Cardiac septum (tissue), 1 donor: ENCODE data around the gene CCDC152. TPM values are rescaled to one million over a fixed set of nuclear protein-coding genes. Genes with fewer than 3 reads are reported as not detected.
"Not testable (repeated sequence)": the region's sequence is repeated elsewhere in the genome, so short reads cannot be mapped to it uniquely, and the experiment has no call there.

Experiments used
- DNase-seq: peaks from one replicate; pipeline ENCODE4 v3.0.0-alpha.2; 2020; ENCODE audit warnings: low spot score
- intact Hi-C: fragments of 100-400 bp; cut with DNase I; formaldehyde crosslinking; loops from one replicate; pipeline ENCODE4 v1.14.0; 2022
- long read RNA-seq: library from polyadenylated mRNA; unstranded; transcript quantifications from one replicate; pipeline ENCODE4 v2.0.0, GENCODE V29; 2021
- total RNA-seq: library from RNA; stranded (reverse); fragmentation: NEBNext Ultra II Directional; extraction: Animal tissue kit (Norgen Biotek cat#: 25700); gene quantifications from one replicate; pipeline ENCODE4 v1.2.1, GENCODE V29; 2021
- donor health status: DM: no; HTN: no; CAD: no.

Gene CCDC152
- 1.0 TPM for total RNA-seq
- long read RNA-seq, partial matches to known transcripts = 1 of 2 reads
- long read RNA-seq, other reads (novel, unspliced or antisense) = 0 of 2 reads

GRCh38 chr5:42756606-42757601 lies at the start of gene CCDC152:
TSS of gene CCDC152 (plus strand) at chr5:42756818. CDS start at chr5:42759122, 2,304 bp downstream.
- intact Hi-C loops = no loop called here
- peak; percentile 67 for DNase-seq

- intact Hi-C loops = no loop called here
These were observed 40.8 kb upstream of the CCDC152 start for GRCh38 chr5:42715785-42716184.

GRCh38 chr5:42718591-42718990 lies 38.0 kb upstream of the CCDC152 start:
- no peak for DNase-seq
- intact Hi-C loops = no loop called here

More at GRCh38 chr5:42715785-42716184, 40.8 kb upstream of the CCDC152 start:
- DNase-seq = no peak

- intact Hi-C loops = no loop called here
- DNase-seq = no peak
These were observed 37.6 kb upstream of the CCDC152 start for GRCh38 chr5:42719034-42719433.

- intact Hi-C loops = no loop called here
- no peak for DNase-seq
These were observed 36.4 kb upstream of the CCDC152 start for GRCh38 chr5:42720251-42720650.

GRCh38 chr5:42721484-42721883 lies 35.1 kb upstream of the CCDC152 start:
- DNase-seq = no peak
- intact Hi-C loops = no loop called here

- intact Hi-C loops, DNase-seq: not testable (repeated sequence)
These were observed 22.0 kb upstream of the CCDC152 start for GRCh38 chr5:42734531-42735058.

GRCh38 chr5:42740920-42741319 lies 15.7 kb upstream of the CCDC152 start:
- intact Hi-C loops = no loop called here

GRCh38 chr5:42745426-42745825 lies 11.2 kb upstream of the CCDC152 start:
- DNase-seq = no peak
- intact Hi-C loops = no loop called here

More at GRCh38 chr5:42740920-42741319, 15.7 kb upstream of the CCDC152 start:
- DNase-seq = no peak

- intact Hi-C loops = no loop called here
- DNase-seq = no peak
These were observed 10.8 kb upstream of the CCDC152 start for GRCh38 chr5:42745856-42746255.

- DNase-seq = no peak
- intact Hi-C loops = no loop called here
These were observed 7.6 kb upstream of the CCDC152 start for GRCh38 chr5:42749020-42749419.

GRCh38 chr5:42750507-42750906 lies 6.1 kb upstream of the CCDC152 start:
- no peak for DNase-seq
- intact Hi-C loops = no loop called here

GRCh38 chr5:42751044-42751443 lies 5.6 kb upstream of the CCDC152 start:
- intact Hi-C loops = no loop called here
- no peak for DNase-seq

GRCh38 chr5:42753099-42753498 lies 3.5 kb upstream of the CCDC152 start:
- DNase-seq = no peak
- intact Hi-C loops = no loop called here

GRCh38 chr5:42759456-42759855 lies 2.8 kb downstream of the CCDC152 start:
- intact Hi-C loops = no loop called here
- DNase-seq = no peak

GRCh38 chr5:42760426-42760825 lies 3.8 kb downstream of the CCDC152 start:
- no peak for DNase-seq
- intact Hi-C loops = loop anchor here (10.0 kb wide), 2 partner anchors 176 to 906 kb away; no protein-coding TSS in a partner anchor

- intact Hi-C loops = loop anchor here (10.0 kb wide), 2 partner anchors 177 to 907 kb away; no protein-coding TSS in a partner anchor
- DNase-seq = no peak
These were observed 5.2 kb downstream of the CCDC152 start for GRCh38 chr5:42761791-42762190.

- DNase-seq = no peak
- intact Hi-C loops = loop anchor here (2.0 to 10.0 kb wide), 4 partner anchors 183 to 913 kb away; partner anchors contain the start of gene GHR
These were observed 11.0 kb downstream of the CCDC152 start for GRCh38 chr5:42767491-42768105.

GRCh38 chr5:42768106-42768504 lies 11.5 kb downstream of the CCDC152 start:
- intact Hi-C loops = loop anchor here (5.0 to 10.0 kb wide), 3 partner anchors 183 to 913 kb away; no protein-coding TSS in a partner anchor
- DNase-seq = no peak

GRCh38 chr5:42770003-42770402 lies 13.4 kb downstream of the CCDC152 start:
- DNase-seq = no peak
- intact Hi-C loops = loop anchor here (10.0 kb wide), 1 partner anchor 115 kb away; no protein-coding TSS in a partner anchor
